Measurements from ENCODE around the gene SMARCA5. TPM values are rescaled to one million over a fixed set of nuclear protein-coding genes. Genes with fewer than 3 reads are reported as not detected.

The SMARCA5 gene
- total and polyA plus RNA-seq, 9 of the 15 experiments (the other 6 are each of a cell fraction or from before 2014, with no cell fraction given): 21.6 to 57.8 (median 34.6) TPM

DNA sequence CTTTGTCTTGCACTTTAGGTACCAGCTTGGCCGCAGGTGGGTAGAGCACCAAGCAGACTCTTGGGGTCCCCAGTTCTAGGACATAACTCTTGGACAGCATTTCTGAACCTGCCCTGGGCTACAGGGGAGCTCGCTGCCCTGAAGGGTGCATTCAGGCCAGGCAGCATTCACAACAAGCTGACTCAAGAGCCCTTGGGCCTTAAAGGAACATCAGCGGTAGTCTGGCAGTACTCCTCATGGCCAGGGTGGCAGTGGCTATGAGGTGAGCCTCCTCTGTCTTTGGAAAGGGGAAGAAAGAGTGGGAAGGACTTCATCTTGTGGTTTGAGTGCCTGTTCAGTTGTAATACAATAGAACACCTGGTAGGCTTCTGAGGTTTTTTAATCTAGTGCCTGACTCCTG, 24.8 kb upstream of the SMARCA5 start:
- ATAC-seq (peak; percentile 36; the same call in 2 of the 3 replicates), DNase-seq (ENCODE audit: extremely low read depth in 1 of 4, low spot score in 3 of 4) (no peak), FAIRE-seq (no peak)
- H3K4me2 ChIP-seq (ENCODE audit: insufficient read depth, low read length): no peak overlapping the region
- H3K27ac ChIP-seq (ENCODE audit: extremely low read depth, low read depth, low read length): no peak overlapping the region
- no peak overlapping the region for H2AFZ ChIP-seq (ENCODE audit: low read depth, low read length)
- no peaks in the 10 kb centered on the region for H3K79me2 ChIP-seq (ENCODE audit: control insufficient read depth, insufficient read depth, low read length)
- H3K9me1 ChIP-seq (ENCODE audit: control insufficient read depth, insufficient read depth, low read length): no peaks in the 10 kb centered on the region
- H3K4me1 ChIP-seq (replicated peaks in 1 of 2; ENCODE audit: control insufficient read depth in 2 of 2, insufficient read depth in 2 of 2, low read length in 2 of 2): no peaks in the 10 kb centered on the region; a peak in 1 of 5 replicates
- H4K20me1 ChIP-seq (replicated peaks; ENCODE audit: control insufficient read depth, insufficient read depth, low read length): no peaks in the 10 kb centered on the region
- intact Hi-C loops (cut with micrococcal nuclease) (loop anchor here (10.0 kb wide), 1 partner anchor 404 kb away; no protein-coding TSS in a partner anchor), in situ Hi-C loops (cut with MboI) (loop anchor here (25.0 kb wide), 1 partner anchor 626 kb away; no protein-coding TSS in a partner anchor)
- H3K27me3 ChIP-seq (ENCODE audit: control insufficient read depth in 2 of 2, insufficient read depth in 2 of 2, low read length in 2 of 2): no peaks in the 10 kb centered on the region
- H3K9ac ChIP-seq (ENCODE audit: insufficient read depth in 1 of 2, low read depth in 2 of 2, low read length in 2 of 2): no peak overlapping the region
- no peaks in the 10 kb centered on the region for H3K9me3 ChIP-seq (replicated peaks; ENCODE audit: control insufficient read depth, insufficient read depth, low read depth, low read length)
- CTCF ChIA-PET (ENCODE audit: low intra/inter-chr PET ratio): no interaction called here
- no TSS peak for BruUV-seq (replicated peaks)
- H3K4me3 ChIP-seq: no peak overlapping the region
- no peaks in the 10 kb centered on the region for H3K36me3 ChIP-seq (ENCODE audit: control insufficient read depth, insufficient read depth, low read length)
- POLR2A ChIA-PET: no interaction called here
- 15% methylated on average over 3 of the region's 3 CpGs for WGBS (ENCODE audit: insufficient coverage, low coverage, missing lambda C conversion rate)
- TF ChIP-seq, protein P1, sequence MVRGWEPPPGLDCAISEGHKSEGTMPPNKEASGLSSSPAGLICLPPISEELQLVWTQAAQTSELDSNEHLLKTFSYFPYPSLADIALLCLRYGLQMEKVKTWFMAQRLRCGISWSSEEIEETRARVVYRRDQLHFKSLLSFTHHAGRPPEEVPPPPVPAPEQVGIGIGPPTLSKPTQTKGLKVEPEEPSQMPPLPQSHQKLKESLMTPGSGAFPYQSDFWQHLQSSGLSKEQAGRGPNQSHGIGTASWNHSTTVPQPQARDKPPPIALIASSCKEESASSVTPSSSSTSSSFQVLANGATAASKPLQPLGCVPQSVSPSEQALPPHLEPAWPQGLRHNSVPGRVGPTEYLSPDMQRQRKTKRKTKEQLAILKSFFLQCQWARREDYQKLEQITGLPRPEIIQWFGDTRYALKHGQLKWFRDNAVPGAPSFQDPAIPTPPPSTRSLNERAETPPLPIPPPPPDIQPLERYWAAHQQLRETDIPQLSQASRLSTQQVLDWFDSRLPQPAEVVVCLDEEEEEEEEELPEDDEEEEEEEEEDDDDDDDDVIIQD (CRISPR knock-in tag; IDR thresholded peaks at IDR 0.05): no peak
- TF ChIP-seq, protein P2, sequence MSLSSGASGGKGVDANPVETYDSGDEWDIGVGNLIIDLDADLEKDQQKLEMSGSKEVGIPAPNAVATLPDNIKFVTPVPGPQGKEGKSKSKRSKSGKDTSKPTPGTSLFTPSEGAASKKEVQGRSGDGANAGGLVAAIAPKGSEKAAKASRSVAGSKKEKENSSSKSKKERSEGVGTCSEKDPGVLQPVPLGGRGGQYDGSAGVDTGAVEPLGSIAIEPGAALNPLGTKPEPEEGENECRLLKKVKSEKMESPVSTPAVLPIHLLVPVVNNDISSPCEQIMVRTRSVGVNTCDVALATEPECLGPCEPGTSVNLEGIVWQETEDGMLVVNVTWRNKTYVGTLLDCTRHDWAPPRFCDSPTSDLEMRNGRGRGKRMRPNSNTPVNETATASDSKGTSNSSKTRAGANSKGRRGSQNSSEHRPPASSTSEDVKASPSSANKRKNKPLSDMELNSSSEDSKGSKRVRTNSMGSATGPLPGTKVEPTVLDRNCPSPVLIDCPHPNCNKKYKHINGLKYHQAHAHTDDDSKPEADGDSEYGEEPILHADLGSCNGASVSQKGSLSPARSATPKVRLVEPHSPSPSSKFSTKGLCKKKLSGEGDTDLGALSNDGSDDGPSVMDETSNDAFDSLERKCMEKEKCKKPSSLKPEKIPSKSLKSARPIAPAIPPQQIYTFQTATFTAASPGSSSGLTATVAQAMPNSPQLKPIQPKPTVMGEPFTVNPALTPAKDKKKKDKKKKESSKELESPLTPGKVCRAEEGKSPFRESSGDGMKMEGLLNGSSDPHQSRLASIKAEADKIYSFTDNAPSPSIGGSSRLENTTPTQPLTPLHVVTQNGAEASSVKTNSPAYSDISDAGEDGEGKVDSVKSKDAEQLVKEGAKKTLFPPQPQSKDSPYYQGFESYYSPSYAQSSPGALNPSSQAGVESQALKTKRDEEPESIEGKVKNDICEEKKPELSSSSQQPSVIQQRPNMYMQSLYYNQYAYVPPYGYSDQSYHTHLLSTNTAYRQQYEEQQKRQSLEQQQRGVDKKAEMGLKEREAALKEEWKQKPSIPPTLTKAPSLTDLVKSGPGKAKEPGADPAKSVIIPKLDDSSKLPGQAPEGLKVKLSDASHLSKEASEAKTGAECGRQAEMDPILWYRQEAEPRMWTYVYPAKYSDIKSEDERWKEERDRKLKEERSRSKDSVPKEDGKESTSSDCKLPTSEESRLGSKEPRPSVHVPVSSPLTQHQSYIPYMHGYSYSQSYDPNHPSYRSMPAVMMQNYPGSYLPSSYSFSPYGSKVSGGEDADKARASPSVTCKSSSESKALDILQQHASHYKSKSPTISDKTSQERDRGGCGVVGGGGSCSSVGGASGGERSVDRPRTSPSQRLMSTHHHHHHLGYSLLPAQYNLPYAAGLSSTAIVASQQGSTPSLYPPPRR (CRISPR knock-in tag; IDR thresholded peaks at IDR 0.05; ENCODE audit: borderline replicate concordance): no peak
- TF ChIP-seq TCFL5 (CRISPR knock-in tag; conservative IDR thresholded peaks at IDR 0.05) (no peak), HIVEP1 (CRISPR knock-in tag; IDR thresholded peaks at IDR 0.05) (no peak), ETV6 (IDR thresholded peaks at IDR 0.05; ENCODE audit: borderline replicate concordance in 1 of 2, low read depth in 2 of 2, low read length in 1 of 2) (no peak), ETV6 (CRISPR knock-in tag; IDR thresholded peaks at IDR 0.05; ENCODE audit: borderline replicate concordance) (no peak), KLF1 (tag; IDR thresholded peaks at IDR 0.05) (no peak), SMAD3 (CRISPR knock-in tag; conservative IDR thresholded peaks at IDR 0.05) (no peak), MTA3 (IDR thresholded peaks at IDR 0.05; ENCODE audit: borderline replicate concordance) (no peak), ZNF583 (CRISPR knock-in tag; IDR thresholded peaks at IDR 0.05) (no peak), KLF16 (IDR thresholded peaks at IDR 0.05) (no peak), TCF7 (IDR thresholded peaks at IDR 0.05; ENCODE audit: borderline replicate concordance) (no peak)
- TF ChIP-seq, protein P3, sequence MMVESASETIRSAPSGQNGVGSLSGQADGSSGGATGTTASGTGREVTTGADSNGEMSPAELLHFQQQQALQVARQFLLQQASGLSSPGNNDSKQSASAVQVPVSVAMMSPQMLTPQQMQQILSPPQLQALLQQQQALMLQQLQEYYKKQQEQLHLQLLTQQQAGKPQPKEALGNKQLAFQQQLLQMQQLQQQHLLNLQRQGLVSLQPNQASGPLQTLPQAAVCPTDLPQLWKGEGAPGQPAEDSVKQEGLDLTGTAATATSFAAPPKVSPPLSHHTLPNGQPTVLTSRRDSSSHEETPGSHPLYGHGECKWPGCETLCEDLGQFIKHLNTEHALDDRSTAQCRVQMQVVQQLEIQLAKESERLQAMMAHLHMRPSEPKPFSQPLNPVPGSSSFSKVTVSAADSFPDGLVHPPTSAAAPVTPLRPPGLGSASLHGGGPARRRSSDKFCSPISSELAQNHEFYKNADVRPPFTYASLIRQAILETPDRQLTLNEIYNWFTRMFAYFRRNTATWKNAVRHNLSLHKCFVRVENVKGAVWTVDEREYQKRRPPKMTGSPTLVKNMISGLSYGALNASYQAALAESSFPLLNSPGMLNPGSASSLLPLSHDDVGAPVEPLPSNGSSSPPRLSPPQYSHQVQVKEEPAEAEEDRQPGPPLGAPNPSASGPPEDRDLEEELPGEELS (CRISPR knock-in tag; IDR thresholded peaks at IDR 0.05; ENCODE audit: borderline replicate concordance): no peak
- TF ChIP-seq, protein P4, sequence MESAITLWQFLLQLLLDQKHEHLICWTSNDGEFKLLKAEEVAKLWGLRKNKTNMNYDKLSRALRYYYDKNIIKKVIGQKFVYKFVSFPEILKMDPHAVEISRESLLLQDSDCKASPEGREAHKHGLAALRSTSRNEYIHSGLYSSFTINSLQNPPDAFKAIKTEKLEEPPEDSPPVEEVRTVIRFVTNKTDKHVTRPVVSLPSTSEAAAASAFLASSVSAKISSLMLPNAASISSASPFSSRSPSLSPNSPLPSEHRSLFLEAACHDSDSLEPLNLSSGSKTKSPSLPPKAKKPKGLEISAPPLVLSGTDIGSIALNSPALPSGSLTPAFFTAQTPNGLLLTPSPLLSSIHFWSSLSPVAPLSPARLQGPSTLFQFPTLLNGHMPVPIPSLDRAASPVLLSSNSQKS (CRISPR knock-in tag; IDR thresholded peaks at IDR 0.05): no peak

Measured in K562 (cell line).